ENCODE measurements around the gene STK32C. TPM values are rescaled to one million over a fixed set of nuclear protein-coding genes. Genes with fewer than 3 reads are reported as not detected.
"Not testable (repeated sequence)": the region's sequence is repeated elsewhere in the genome, so short reads cannot be mapped to it uniquely, and the experiment has no call there.

The STK32C gene
- total RNA-seq, 1 donor from 2014 or later = 9.9 TPM

GRCh38 chr10:132272231-132272971 is 35.3 kb downstream of the STK32C start:
- DNase-seq (ENCODE audit: low spot score in 2 of 2, unreplicated experiment in 2 of 2) = peak in 1 of 2 experiments; percentile 18
- H3K9me3 Mint-ChIP-seq = no peaks in the 10 kb centered on the region
- H3K36me3 Mint-ChIP-seq = no peaks in the 10 kb centered on the region
- no peak overlapping the region for H3K4me3 Mint-ChIP-seq
- H3K4me1 Mint-ChIP-seq = no peaks in the 10 kb centered on the region
- H3K27ac Mint-ChIP-seq = no peak overlapping the region
- no peak for TF ChIP-seq CTCF (IDR thresholded peaks at IDR 0.05; ENCODE audit: unreplicated experiment)
- peaks cover 26% of the 10 kb centered on the region for H3K27me3 Mint-ChIP-seq (ENCODE audit: low read depth)

DNA sequence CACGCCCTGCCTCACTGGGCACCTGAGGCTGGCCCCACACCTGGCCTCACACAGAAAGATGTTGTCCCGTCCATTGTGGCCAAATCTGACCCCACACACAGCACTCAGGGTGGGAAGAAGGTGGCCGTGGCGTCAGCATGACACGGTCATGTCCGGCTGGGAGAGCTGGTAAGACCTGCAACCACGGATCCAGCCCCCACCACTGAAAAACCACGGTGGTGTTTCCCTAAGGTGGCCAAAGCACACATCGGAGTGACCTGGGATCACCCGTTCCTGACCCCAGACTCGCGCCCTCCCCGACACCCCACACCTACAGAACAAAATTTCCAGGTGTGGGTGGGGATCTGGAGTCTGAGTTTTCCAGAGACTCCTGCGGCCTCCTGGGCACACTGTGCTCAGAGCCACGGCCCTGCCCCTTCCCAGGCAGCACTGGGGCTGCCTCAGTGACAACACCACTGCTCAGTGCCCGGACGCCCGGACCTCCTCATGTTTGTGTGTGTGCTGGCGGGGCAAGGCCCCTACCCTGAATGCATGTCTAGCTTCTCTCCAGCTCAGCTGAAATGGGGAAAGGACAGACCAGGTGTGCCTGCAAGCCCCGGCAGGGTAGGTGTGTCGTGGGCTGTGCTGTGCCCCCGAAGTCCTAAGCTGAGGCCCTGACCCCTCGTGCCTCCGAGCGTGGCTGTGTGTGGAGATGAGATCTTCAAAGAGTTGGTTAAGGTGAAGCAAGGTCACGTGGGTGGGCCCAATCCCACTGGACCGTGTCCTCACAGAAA is 36.1 kb downstream of the STK32C start:
- H3K36me3 Mint-ChIP-seq = no peaks in the 10 kb centered on the region
- no peaks in the 10 kb centered on the region for H3K4me1 Mint-ChIP-seq
- no peak for TF ChIP-seq CTCF (IDR thresholded peaks at IDR 0.05; ENCODE audit: unreplicated experiment)
- no peaks in the 10 kb centered on the region for H3K9me3 Mint-ChIP-seq
- H3K4me3 Mint-ChIP-seq = no peak overlapping the region
- H3K27me3 Mint-ChIP-seq (ENCODE audit: low read depth) = peaks cover 20% of the 10 kb centered on the region
- H3K27ac Mint-ChIP-seq = no peak overlapping the region
- no peak for DNase-seq (ENCODE audit: low spot score in 2 of 2, unreplicated experiment in 2 of 2)

- Mint-ChIP-seq H3K27me3 (ENCODE audit: low read depth) (peaks cover 19% of the 10 kb centered on the region), H3K4me1 (peaks cover 6% of the 10 kb centered on the region), H3K27ac (no peak overlapping the region), H3K9me3 (no peaks in the 10 kb centered on the region), H3K4me3 (no peak overlapping the region), H3K36me3 (no peaks in the 10 kb centered on the region)
- peak in 1 of 2 experiments; percentile 13 for DNase-seq (ENCODE audit: low spot score in 2 of 2, unreplicated experiment in 2 of 2)
- no peak for TF ChIP-seq CTCF (IDR thresholded peaks at IDR 0.05; ENCODE audit: unreplicated experiment)
Measured at GRCh38 chr10:132270721-132271457, 36.9 kb downstream of the STK32C start.

DNA sequence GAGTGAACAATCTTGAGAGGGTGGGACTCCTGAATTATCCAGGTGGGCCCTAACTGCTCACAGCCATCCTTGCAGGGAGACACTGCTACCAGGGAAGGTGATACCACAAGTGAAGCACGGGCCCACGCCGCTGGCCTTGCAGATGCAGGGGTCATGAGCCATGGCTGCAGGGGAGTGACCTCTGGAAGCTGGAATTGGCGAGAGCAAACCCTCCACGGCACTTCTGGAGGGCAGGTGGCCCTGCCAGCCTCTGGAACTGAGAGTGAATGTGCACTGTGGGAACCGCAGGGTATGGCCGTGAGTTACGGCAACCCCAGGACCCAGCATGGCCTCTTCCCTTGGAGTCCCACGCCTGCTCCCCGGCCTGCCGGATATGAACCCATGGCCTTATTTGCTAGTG is 37.5 kb downstream of the STK32C start:
- no peak for DNase-seq (ENCODE audit: low spot score in 2 of 2, unreplicated experiment in 2 of 2)
- peaks cover 13% of the 10 kb centered on the region for H3K27me3 Mint-ChIP-seq (ENCODE audit: low read depth)
- H3K36me3 Mint-ChIP-seq = no peaks in the 10 kb centered on the region
- peaks cover 10% of the 10 kb centered on the region for H3K4me1 Mint-ChIP-seq
- H3K9me3 Mint-ChIP-seq = no peaks in the 10 kb centered on the region
- TF ChIP-seq CTCF (IDR thresholded peaks at IDR 0.05; ENCODE audit: unreplicated experiment) = no peak
- H3K27ac Mint-ChIP-seq = no peak overlapping the region
- no peak overlapping the region for H3K4me3 Mint-ChIP-seq

- H3K36me3 Mint-ChIP-seq = no peaks in the 10 kb centered on the region
- no peak for DNase-seq (ENCODE audit: low spot score in 2 of 2, unreplicated experiment in 2 of 2)
- no peak for TF ChIP-seq CTCF (IDR thresholded peaks at IDR 0.05; ENCODE audit: unreplicated experiment)
- peaks cover 10% of the 10 kb centered on the region for H3K4me1 Mint-ChIP-seq
- H3K27ac Mint-ChIP-seq = no peak overlapping the region
- no peaks in the 10 kb centered on the region for H3K9me3 Mint-ChIP-seq
- peaks cover 13% of the 10 kb centered on the region for H3K27me3 Mint-ChIP-seq (ENCODE audit: low read depth)
- no peak overlapping the region for H3K4me3 Mint-ChIP-seq
Measured at GRCh38 chr10:132269266-132270230, 38.2 kb downstream of the STK32C start.

GRCh38 chr10:132267916-132268315 is 39.8 kb downstream of the STK32C start:
- Mint-ChIP-seq H3K27me3 (ENCODE audit: low read depth) (peaks cover 13% of the 10 kb centered on the region), H3K4me1 (peaks cover 10% of the 10 kb centered on the region)
- not testable (repeated sequence) for H3K9me3 Mint-ChIP-seq; H3K27ac Mint-ChIP-seq; H3K4me3 Mint-ChIP-seq; DNase-seq (ENCODE audit: low spot score in 2 of 2, unreplicated experiment in 2 of 2); H3K36me3 Mint-ChIP-seq

Data from mesothelial cell of epicardium (in vitro differentiated cells).